Measurements from ENCODE around the gene ARF3.

The ARF3 gene

GRCh38 chr12:48958049-48958388, 732 bp upstream of the ARF3 start:
- DNase-seq (ENCODE audit: extremely low spot score): no peak
- TF ChIP-seq, protein P1, sequence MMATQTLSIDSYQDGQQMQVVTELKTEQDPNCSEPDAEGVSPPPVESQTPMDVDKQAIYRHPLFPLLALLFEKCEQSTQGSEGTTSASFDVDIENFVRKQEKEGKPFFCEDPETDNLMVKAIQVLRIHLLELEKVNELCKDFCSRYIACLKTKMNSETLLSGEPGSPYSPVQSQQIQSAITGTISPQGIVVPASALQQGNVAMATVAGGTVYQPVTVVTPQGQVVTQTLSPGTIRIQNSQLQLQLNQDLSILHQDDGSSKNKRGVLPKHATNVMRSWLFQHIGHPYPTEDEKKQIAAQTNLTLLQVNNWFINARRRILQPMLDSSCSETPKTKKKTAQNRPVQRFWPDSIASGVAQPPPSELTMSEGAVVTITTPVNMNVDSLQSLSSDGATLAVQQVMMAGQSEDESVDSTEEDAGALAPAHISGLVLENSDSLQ (IDR thresholded peaks at IDR 0.05): no peak
- TF ChIP-seq FOXA1 (IDR thresholded peaks at IDR 0.05) (no peak), NFRKB (IDR thresholded peaks at IDR 0.05) (no peak), FOXK2 (IDR thresholded peaks at IDR 0.05) (no peak), TARDBP (IDR thresholded peaks at IDR 0.05) (no peak), ZNF384 (IDR thresholded peaks at IDR 0.05) (no peak), SP1 (IDR thresholded peaks at IDR 0.05) (no peak), ELF4 (IDR thresholded peaks at IDR 0.05) (no peak), CTBP1 (IDR thresholded peaks at IDR 0.05; ENCODE audit: borderline replicate concordance) (no peak), L3MBTL2 (conservative IDR thresholded peaks at IDR 0.05) (no peak), LEF1 (IDR thresholded peaks at IDR 0.05; ENCODE audit: borderline replicate concordance) (no peak), SUZ12 (IDR thresholded peaks at IDR 0.05) (no peak), HDGF (IDR thresholded peaks at IDR 0.05; ENCODE audit: borderline replicate concordance) (no peak), BHLHE40 (IDR thresholded peaks at IDR 0.05; ENCODE audit: borderline replicate concordance) (no peak)
- POLR2A ChIA-PET: interaction anchor here (0.7 to 1.9 kb wide), 10 partner anchors 11 to 172 kb away, joined by 3 to 17 read pairs (median 6); partner anchors contain the start of gene WNT10B
- CTCF ChIA-PET: interaction anchor here (1.0 to 1.1 kb wide), 4 partner anchors 16 to 72 kb away, joined by 3 to 4 read pairs (median 3); no protein-coding TSS in a partner anchor

GRCh38 chr12:48956279-48957140, 777 bp downstream of the ARF3 start:
- TF ChIP-seq SUZ12 (IDR thresholded peaks at IDR 0.05) (no peak), BHLHE40 (IDR thresholded peaks at IDR 0.05; ENCODE audit: borderline replicate concordance) (no peak), FOXK2 (IDR thresholded peaks at IDR 0.05) (no peak), L3MBTL2 (conservative IDR thresholded peaks at IDR 0.05) (no peak), LEF1 (IDR thresholded peaks at IDR 0.05; ENCODE audit: borderline replicate concordance) (no peak)
- POLR2A ChIA-PET: interaction anchor here (0.7 to 1.9 kb wide), 14 partner anchors 10 to 175 kb away, joined by 3 to 17 read pairs (median 4); partner anchors contain the start of genes RND1, TUBA1B and WNT10B
- CTCF ChIA-PET: interaction anchor here (0.8 to 1.6 kb wide), 6 partner anchors 10 to 142 kb away, joined by 3 to 11 read pairs (median 4); no protein-coding TSS in a partner anchor
- peak; percentile 83 for DNase-seq (ENCODE audit: extremely low spot score)

DNA sequence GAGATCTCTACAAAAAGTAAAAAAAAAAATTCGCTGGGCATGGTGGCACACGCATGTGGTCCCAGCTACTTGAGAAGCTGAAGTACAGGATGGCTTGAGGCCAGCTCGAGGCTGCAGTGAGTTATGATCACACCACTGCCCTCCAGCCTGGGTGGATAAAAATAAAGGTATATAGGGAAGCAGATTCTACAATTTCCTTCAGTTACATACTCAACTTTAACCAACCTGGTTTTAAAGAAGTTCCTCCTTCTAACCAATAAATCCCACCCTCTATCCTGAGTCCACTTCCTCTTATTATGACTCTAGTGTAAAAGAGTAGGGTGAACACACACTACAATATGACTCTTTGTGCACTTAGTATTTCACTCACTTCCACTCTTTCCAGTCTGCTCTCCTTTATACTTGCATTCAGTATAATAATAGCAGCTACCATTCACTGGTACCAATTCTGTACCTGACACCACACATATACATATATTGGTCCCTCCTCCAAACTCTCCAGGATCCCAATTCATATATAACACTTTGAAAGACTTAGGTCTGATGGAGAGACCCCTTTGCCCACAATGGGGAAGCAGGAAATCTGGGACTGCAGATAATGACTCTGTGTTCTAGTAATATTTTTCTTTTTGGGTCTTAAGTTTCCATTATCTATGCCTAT, 2.3 kb downstream of the ARF3 start:
- ChIA-PET CTCF (interaction anchor here (0.6 kb wide), 1 partner anchor 145 kb away, joined by 3 read pairs; no protein-coding TSS in a partner anchor), POLR2A (no interaction called here)
- no peak for DNase-seq (ENCODE audit: extremely low spot score)
- TF ChIP-seq FOXA1 (IDR thresholded peaks at IDR 0.05) (no peak), FOXM1 (IDR thresholded peaks at IDR 0.05; ENCODE audit: borderline replicate concordance) (no peak), ZNF384 (IDR thresholded peaks at IDR 0.05) (no peak), FOXK2 (IDR thresholded peaks at IDR 0.05) (no peak), NFRKB (IDR thresholded peaks at IDR 0.05) (no peak), ELF4 (IDR thresholded peaks at IDR 0.05) (no peak), BHLHE40 (IDR thresholded peaks at IDR 0.05; ENCODE audit: borderline replicate concordance) (no peak), SP1 (IDR thresholded peaks at IDR 0.05) (no peak), L3MBTL2 (conservative IDR thresholded peaks at IDR 0.05) (no peak), CTBP1 (IDR thresholded peaks at IDR 0.05; ENCODE audit: borderline replicate concordance) (no peak), SUZ12 (IDR thresholded peaks at IDR 0.05) (no peak), TARDBP (IDR thresholded peaks at IDR 0.05) (no peak), ARNT (IDR thresholded peaks at IDR 0.05) (no peak), LEF1 (IDR thresholded peaks at IDR 0.05; ENCODE audit: borderline replicate concordance) (no peak), HDGF (IDR thresholded peaks at IDR 0.05; ENCODE audit: borderline replicate concordance) (no peak)
- TF ChIP-seq, protein P1 (IDR thresholded peaks at IDR 0.05): no peak

GRCh38 chr12:48954061-48954460, 3.2 kb downstream of the ARF3 start:
- DNase-seq (ENCODE audit: extremely low spot score): no peak
- CTCF ChIA-PET: interaction anchor here (0.6 kb wide), 1 partner anchor 34 kb away, joined by 3 read pairs; no protein-coding TSS in a partner anchor

DNA sequence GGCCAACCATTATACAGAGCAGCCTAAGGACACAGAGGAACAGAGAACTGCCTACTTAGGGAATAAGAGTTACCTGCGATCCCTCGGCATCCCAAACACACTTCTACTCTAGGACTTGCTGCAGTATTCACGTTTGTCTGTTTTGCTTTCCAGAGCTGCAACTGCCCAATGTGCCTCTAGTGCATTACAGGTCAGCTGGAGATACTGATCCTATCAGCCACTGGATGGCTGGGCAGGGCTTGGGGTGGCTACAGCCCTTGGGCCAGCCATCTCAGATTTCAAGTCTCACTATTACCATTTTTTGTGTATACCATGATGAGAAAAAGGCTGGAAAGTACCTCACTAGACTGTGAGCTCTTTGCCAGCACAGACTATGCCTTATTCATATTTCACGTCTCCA, 4.6 kb downstream of the ARF3 start:
- ChIA-PET POLR2A (no interaction called here), CTCF (interaction anchor here (1.3 kb wide), 1 partner anchor 35 kb away, joined by 4 read pairs; no protein-coding TSS in a partner anchor)
- no peak for DNase-seq (ENCODE audit: extremely low spot score)
- no peak for TF ChIP-seq FOXK2 (IDR thresholded peaks at IDR 0.05)
- TF ChIP-seq, protein P1 (IDR thresholded peaks at IDR 0.05): no peak

More at GRCh38 chr12:48954061-48954460, 3.2 kb downstream of the ARF3 start:
- POLR2A ChIA-PET: no interaction called here
- no peak for TF ChIP-seq ARNT (IDR thresholded peaks at IDR 0.05)
- TF ChIP-seq FOXM1 (IDR thresholded peaks at IDR 0.05; ENCODE audit: borderline replicate concordance): no peak
- TF ChIP-seq LEF1 (IDR thresholded peaks at IDR 0.05; ENCODE audit: borderline replicate concordance): no peak
- TF ChIP-seq HDGF (IDR thresholded peaks at IDR 0.05; ENCODE audit: borderline replicate concordance): no peak
- no peak for TF ChIP-seq BHLHE40 (IDR thresholded peaks at IDR 0.05; ENCODE audit: borderline replicate concordance)
- no peak for TF ChIP-seq FOXA1 (IDR thresholded peaks at IDR 0.05)
- no peak for TF ChIP-seq ELF4 (IDR thresholded peaks at IDR 0.05)
- no peak for TF ChIP-seq SUZ12 (IDR thresholded peaks at IDR 0.05)
- TF ChIP-seq NFRKB (IDR thresholded peaks at IDR 0.05): no peak
- TF ChIP-seq L3MBTL2 (conservative IDR thresholded peaks at IDR 0.05): no peak
- TF ChIP-seq TARDBP (IDR thresholded peaks at IDR 0.05): no peak
- no peak for TF ChIP-seq CTBP1 (IDR thresholded peaks at IDR 0.05; ENCODE audit: borderline replicate concordance)
- no peak for TF ChIP-seq SP1 (IDR thresholded peaks at IDR 0.05)
- TF ChIP-seq FOXK2 (IDR thresholded peaks at IDR 0.05): no peak

Data from HEK293T (cell line).